ENCODE results near the gene TIMM23. TPM values are rescaled to one million over a fixed set of nuclear protein-coding genes. Genes with fewer than 3 reads are reported as not detected.

TIMM23 gene
- total RNA-seq, 1 donor from 2014 or later: 93.2 TPM

DNA sequence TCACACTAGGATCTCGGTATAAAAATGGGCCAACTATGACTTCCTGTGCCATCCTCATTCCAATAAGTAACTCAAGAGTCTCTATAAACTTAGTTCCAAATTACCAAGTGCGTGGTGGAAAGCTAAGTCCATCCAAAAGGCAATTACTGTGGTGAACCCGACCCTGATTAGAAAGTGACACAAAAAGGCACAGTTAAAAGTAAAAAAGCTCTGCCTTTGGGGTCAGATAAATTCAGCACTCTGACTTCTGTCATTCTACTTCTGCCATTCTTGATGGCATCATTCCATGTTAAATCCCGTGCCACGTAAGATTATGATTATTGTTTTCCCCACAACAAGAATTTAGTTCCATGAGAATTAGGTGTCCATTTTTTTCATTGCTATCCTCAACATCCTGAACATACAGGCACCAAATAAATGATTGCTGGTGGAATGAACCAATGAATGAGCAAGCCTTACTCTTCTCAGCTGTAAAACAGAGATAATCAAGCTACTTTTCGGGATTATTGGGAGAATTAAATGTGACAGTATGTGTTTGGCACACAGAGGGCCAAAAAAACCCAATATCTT is 57.3 kb downstream of the TIMM23 start:
- DNase-seq (ENCODE audit: low read depth): no peak
- peak overlapping the region; percentile 97 for H3K27ac Mint-ChIP-seq (ENCODE audit: unreplicated experiment)
- H3K4me1 ChIP-seq (ENCODE audit: insufficient read depth, low read length): peaks cover 30% of the 10 kb centered on the region
- H3K36me3 Mint-ChIP-seq (ENCODE audit: low read depth, unreplicated experiment): peaks cover 1% of the 10 kb centered on the region
- peak overlapping the region; percentile 84 for H2AFZ ChIP-seq (ENCODE audit: low read depth, low read length)
- H3K4me3 Mint-ChIP-seq (ENCODE audit: unreplicated experiment): peak overlapping the region; percentile 99
- no peak for FAIRE-seq
- H3K4me2 ChIP-seq (ENCODE audit: low read length): peak overlapping the region; percentile 90
- H3K79me2 ChIP-seq (ENCODE audit: insufficient read depth, low read length): peaks cover 59% of the 10 kb centered on the region
- no peaks in the 10 kb centered on the region for H3K9me3 Mint-ChIP-seq (ENCODE audit: unreplicated experiment)
- H3K4me1 Mint-ChIP-seq (ENCODE audit: low read depth, unreplicated experiment): peaks cover 45% of the 10 kb centered on the region
- H3K27ac ChIP-seq (ENCODE audit: low read depth, low read length): peak overlapping the region; percentile 93
- peak overlapping the region; percentile 82 for H3K4me3 ChIP-seq (ENCODE audit: insufficient read depth, low read depth, low read length)
- no peak for TF ChIP-seq EZH2 (IDR thresholded peaks at IDR 0.05; ENCODE audit: insufficient read depth, low read length)
- TF ChIP-seq, protein P1, sequence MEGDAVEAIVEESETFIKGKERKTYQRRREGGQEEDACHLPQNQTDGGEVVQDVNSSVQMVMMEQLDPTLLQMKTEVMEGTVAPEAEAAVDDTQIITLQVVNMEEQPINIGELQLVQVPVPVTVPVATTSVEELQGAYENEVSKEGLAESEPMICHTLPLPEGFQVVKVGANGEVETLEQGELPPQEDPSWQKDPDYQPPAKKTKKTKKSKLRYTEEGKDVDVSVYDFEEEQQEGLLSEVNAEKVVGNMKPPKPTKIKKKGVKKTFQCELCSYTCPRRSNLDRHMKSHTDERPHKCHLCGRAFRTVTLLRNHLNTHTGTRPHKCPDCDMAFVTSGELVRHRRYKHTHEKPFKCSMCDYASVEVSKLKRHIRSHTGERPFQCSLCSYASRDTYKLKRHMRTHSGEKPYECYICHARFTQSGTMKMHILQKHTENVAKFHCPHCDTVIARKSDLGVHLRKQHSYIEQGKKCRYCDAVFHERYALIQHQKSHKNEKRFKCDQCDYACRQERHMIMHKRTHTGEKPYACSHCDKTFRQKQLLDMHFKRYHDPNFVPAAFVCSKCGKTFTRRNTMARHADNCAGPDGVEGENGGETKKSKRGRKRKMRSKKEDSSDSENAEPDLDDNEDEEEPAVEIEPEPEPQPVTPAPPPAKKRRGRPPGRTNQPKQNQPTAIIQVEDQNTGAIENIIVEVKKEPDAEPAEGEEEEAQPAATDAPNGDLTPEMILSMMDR (IDR thresholded peaks at IDR 0.05; ENCODE audit: insufficient read depth, low read depth, low read length): no peak
- H4K20me1 ChIP-seq (ENCODE audit: insufficient read depth, low read length): peaks cover 52% of the 10 kb centered on the region
- no peaks in the 10 kb centered on the region for H3K36me3 ChIP-seq (ENCODE audit: insufficient read depth, low read length)
- H3K9me3 ChIP-seq (ENCODE audit: insufficient read depth, low read depth, low read length): no peaks in the 10 kb centered on the region
- H3K27me3 ChIP-seq (ENCODE audit: insufficient read depth, low read length): no peaks in the 10 kb centered on the region
- H3K9ac ChIP-seq (ENCODE audit: low read length): peak overlapping the region; percentile 97
- no peaks in the 10 kb centered on the region for H3K27me3 Mint-ChIP-seq (ENCODE audit: low read depth, unreplicated experiment)

GRCh38 chr10:46030091-46030937 is 58.0 kb downstream of the TIMM23 start, which contains the start of gene NCOA4:
Gene NCOA4, minus strand, starts transcription at chr10:46030623. Its CDS starts 13,943 bp downstream, at chr10:46016680.
- H3K9me3 Mint-ChIP-seq (ENCODE audit: unreplicated experiment): no peaks in the 10 kb centered on the region
- Histone ChIP-seq H3K79me2 (ENCODE audit: insufficient read depth, low read length) (peaks cover 52% of the 10 kb centered on the region), H3K4me2 (ENCODE audit: low read length) (peak within 1 kb of the TSS; percentile 90), H2AFZ (ENCODE audit: low read depth, low read length) (peak within 1 kb of the TSS; percentile 84), H3K36me3 (ENCODE audit: insufficient read depth, low read length) (no peaks in the 10 kb centered on the region), H3K4me1 (ENCODE audit: insufficient read depth, low read length) (peaks cover 30% of the 10 kb centered on the region), H3K9me3 (ENCODE audit: insufficient read depth, low read depth, low read length) (no peaks in the 10 kb centered on the region), H3K9ac (ENCODE audit: low read length) (peak within 1 kb of the TSS; percentile 97), H4K20me1 (ENCODE audit: insufficient read depth, low read length) (peaks cover 45% of the 10 kb centered on the region), H3K4me3 (ENCODE audit: insufficient read depth, low read depth, low read length) (peak within 1 kb of the TSS; percentile 82), H3K27ac (ENCODE audit: low read depth, low read length) (peak within 1 kb of the TSS; percentile 93), H3K27me3 (ENCODE audit: insufficient read depth, low read length) (peaks cover 2% of the 10 kb centered on the region)
- H3K4me1 Mint-ChIP-seq (ENCODE audit: low read depth, unreplicated experiment): peaks cover 39% of the 10 kb centered on the region
- peak within 1 kb of the TSS; percentile 97 for H3K27ac Mint-ChIP-seq (ENCODE audit: unreplicated experiment)
- peak within 1 kb of the TSS; percentile 99 for H3K4me3 Mint-ChIP-seq (ENCODE audit: unreplicated experiment)
- FAIRE-seq (no peak), DNase-seq (ENCODE audit: low read depth) (peak; percentile 94)
- no peaks in the 10 kb centered on the region for H3K36me3 Mint-ChIP-seq (ENCODE audit: low read depth, unreplicated experiment)
- H3K27me3 Mint-ChIP-seq (ENCODE audit: low read depth, unreplicated experiment): no peaks in the 10 kb centered on the region
- TF ChIP-seq, protein P1 (IDR thresholded peaks at IDR 0.05; ENCODE audit: insufficient read depth, low read depth, low read length): peak; percentile 93
- no peak for TF ChIP-seq EZH2 (IDR thresholded peaks at IDR 0.05; ENCODE audit: insufficient read depth, low read length)

Data from astrocyte (in vitro differentiated cells and primary cell).